Stomach (tissue), 9 donors: ENCODE data around the gene SLC16A9. TPM values are rescaled to one million over a fixed set of nuclear protein-coding genes. Genes with fewer than 3 reads are reported as not detected.
"Not testable (repeated sequence)": the region's sequence is repeated elsewhere in the genome, so short reads cannot be mapped to it uniquely, and the experiment has no call there.

Source experiments
- DNase-seq, 2 donors: peaks; one replicate each; pipeline versions ENCODE4 v3.0.0 to v3.0.0-alpha.2; 2013 to 2019
- H3K27ac ChIP-seq, 5 donors: fragments of 200-600 bp in 4 of 5; sonication (generic) in 4 of 5; one replicate each; pipeline ENCODE4 v1.5.1; 2013 to 2019; ENCODE audit warnings: mild to moderate bottlenecking in 1 of 5, moderate library complexity in 1 of 5
- H3K27me3 ChIP-seq, 3 donors: fragments of 200-600 bp; sonication (generic); one replicate each; pipeline ENCODE4 v1.5.1; 2017 to 2019; ENCODE audit warnings: mixed run types in 1 of 3
- H3K36me3 ChIP-seq, 4 donors: fragments of 200-600 bp; sonication (generic); 1 replicate in 3 of 4; 2 replicates in 1 of 4; pipeline ENCODE4 v1.5.1; 2016 to 2019
- H3K4me1 ChIP-seq, 4 donors: fragments of 200-600 bp; sonication (generic); one replicate each; pipeline ENCODE4 v1.5.1; 2016 to 2019
- H3K4me3 ChIP-seq, 4 donors: fragments of 200-600 bp; sonication (generic) in 3 of 4; one replicate each; pipeline ENCODE4 v1.5.1; 2016 to 2019; ENCODE audit warnings: mild to moderate bottlenecking in 1 of 4
- H3K9me3 ChIP-seq, 4 donors: fragments of 200-600 bp; sonication (generic); one replicate each; pipeline ENCODE4 v1.5.1; 2016 to 2019
- CTCF ChIP-seq, 7 experiments: fragments of 450-650 bp in 4 of 7; fragments of 200-600 bp in 3 of 7; sonication (generic) in 3 of 7; IDR thresholded peaks; one replicate each; pipeline ENCODE4 v1.5.1; 2016 to 2019; ENCODE audit warnings: antibody characterized with exemption in 7 of 7, control low read depth in 2 of 7, mild to moderate bottlenecking in 1 of 7
- EP300 ChIP-seq: sonication (generic); formaldehyde crosslinking; IDR thresholded peaks from one replicate; pipeline ENCODE4 v1.6.1; 2017; ENCODE audit warnings: antibody characterized with exemption
- POLR2A ChIP-seq, 4 donors: fragments of 450-650 bp; IDR thresholded peaks; one replicate each; pipeline ENCODE4 v1.6.1; 2016; ENCODE audit warnings: antibody characterized with exemption in 4 of 4, control low read depth in 2 of 4, mild to moderate bottlenecking in 1 of 4, moderate library complexity in 1 of 4
- POLR2AphosphoS5 ChIP-seq, 3 donors: sonication (generic); formaldehyde crosslinking; IDR thresholded peaks; one replicate each; pipeline ENCODE4 v1.6.1; 2016; ENCODE audit warnings: antibody characterized with exemption in 3 of 3
- WGBS, 5 donors: extraction: QIAGEN DNeasy Blood & Tissue Kit in 3 of 5; methylation state at CpG; one replicate each; pipeline versions ENCODE4 v1.1.5 to v1.1.7; 2013 to 2018; 5-methylcytosine and 5-hydroxymethylcytosine counted together
- intact Hi-C: fragments of 100-400 bp; cut with DNase I; formaldehyde crosslinking; loops from one replicate; pipeline ENCODE4 v1.15.1; 2023; ENCODE audit warnings: low total_unique reads
- polyA plus RNA-seq, 3 donors: library from polyadenylated mRNA; stranded (reverse); fragments of 200-250 nt; gene quantifications; one replicate each; pipeline ENCODE4 v1.2.3, GENCODE V29; 2013
- total RNA-seq, 5 donors: library from RNA; depleted of rRNA; stranded (reverse); fragments of >200 nt; gene quantifications; one replicate each; pipeline versions ENCODE4 v1.1.0 to v1.2.3, GENCODE V29; 2014 to 2016
- donor health status: healthy with polysubstance abuse.
- donor health status: Bipolar disorder and iron deficiency.
- donor health status: healthy.

Gene SLC16A9
- total and polyA plus RNA-seq, 8 donors = 0.06 to 17.1 (median 0.91) TPM

DNA sequence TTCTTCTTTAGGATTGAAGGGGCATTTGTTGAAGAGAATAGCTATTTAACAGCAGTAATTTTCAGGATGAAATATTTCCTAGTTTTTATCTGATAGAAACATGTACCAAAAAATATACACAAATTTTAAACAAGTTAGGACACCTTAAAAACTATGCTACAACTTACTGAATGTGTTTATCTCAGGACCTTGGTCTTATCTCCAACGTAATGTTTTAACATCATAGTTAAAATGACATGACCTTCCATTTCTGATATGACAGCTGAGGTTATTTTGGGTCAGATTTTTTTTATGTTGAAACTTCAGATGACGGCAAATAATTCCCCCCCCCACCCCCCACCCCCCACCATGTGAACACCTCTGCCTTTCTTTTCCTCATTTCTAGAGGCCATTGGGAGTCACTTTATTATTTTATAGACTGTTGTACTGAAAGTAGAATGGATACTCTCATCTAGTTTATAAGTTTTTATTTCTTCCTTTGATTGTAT, 35.6 kb upstream of the SLC16A9 start:
- Histone ChIP-seq H3K4me3 (no peak overlapping the region), H3K27me3 (no peaks in the 10 kb centered on the region), H3K4me1 (no peaks in the 10 kb centered on the region), H3K9me3 (no peaks in the 10 kb centered on the region), H3K27ac (peak overlapping the region in 1 of 5 donors; percentile 42), H3K36me3 (no peaks in the 10 kb centered on the region)
- 19 to 52% (median 37%) methylated on average over 2 of the region's 2 CpGs for WGBS, 5 donors
- intact Hi-C loops = no loop called here
- TF ChIP-seq CTCF (IDR thresholded peaks at IDR 0.05) (no peak), POLR2A (IDR thresholded peaks at IDR 0.05) (no peak), EP300 (no peak), POLR2AphosphoS5 (IDR thresholded peaks at IDR 0.05) (no peak)
- peak in 1 of 2 donors; percentile 6 for DNase-seq

GRCh38 chr10:59744762-59745161, 35.1 kb upstream of the SLC16A9 start:
- DNase-seq, H3K9me3 ChIP-seq, H3K27me3 ChIP-seq, intact Hi-C loops, H3K36me3 ChIP-seq, H3K4me3 ChIP-seq, H3K4me1 ChIP-seq: not testable (repeated sequence)
- H3K27ac ChIP-seq = peak overlapping the region in 1 of 5 donors; percentile 42
- 32 to 59% (median 35%) methylated on average over 6 of the region's 6 CpGs for WGBS, 5 donors

DNA sequence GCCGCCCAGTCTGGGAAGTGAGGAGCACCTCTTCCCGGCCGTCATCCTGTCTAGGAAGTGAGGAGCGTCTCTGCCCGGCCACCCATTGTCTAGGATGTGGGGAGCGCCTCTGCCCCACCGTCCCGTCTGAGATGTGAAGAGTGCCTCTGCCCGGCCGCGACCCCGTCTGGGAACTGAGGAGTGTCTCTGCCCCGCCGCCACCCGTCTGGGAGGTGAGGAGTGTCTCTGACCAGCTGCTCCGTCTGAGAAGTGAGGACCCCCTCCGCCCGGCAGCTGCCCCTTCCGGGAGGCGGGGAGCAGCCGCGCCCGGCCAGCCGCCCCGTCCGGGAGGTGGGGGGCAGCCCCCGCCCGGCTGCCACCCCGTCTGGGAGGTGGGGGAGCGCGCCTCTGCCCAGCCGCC, 34.5 kb upstream of the SLC16A9 start:
- 92 to 94% (median 92%) methylated on average over 17 to 32 of the region's 32 CpGs for WGBS, 5 donors

DNA sequence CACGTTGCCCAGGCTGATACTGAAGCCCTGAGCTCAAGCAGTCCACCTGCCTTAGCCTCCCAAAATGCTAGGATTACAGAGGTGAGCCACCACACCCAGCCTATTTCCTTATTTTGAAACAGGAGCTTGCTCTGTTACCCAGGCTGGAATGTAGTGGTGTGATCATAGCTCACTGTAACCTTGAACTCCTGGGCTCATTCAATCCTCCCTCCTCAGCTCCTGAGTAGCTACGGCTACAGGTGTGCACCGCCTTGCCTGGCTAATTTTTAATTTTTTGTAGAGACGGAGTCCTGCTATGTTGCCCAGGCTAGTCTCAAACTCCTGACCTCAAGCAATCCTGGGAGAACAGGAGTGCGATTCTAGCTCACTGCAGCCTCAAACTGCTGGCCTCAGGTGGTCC, 31.9 kb upstream of the SLC16A9 start:
- H3K4me3 ChIP-seq = no peak overlapping the region
- no peaks in the 10 kb centered on the region for H3K27me3 ChIP-seq
- no peak overlapping the region for H3K27ac ChIP-seq
- H3K4me1 ChIP-seq = no peaks in the 10 kb centered on the region
- TF ChIP-seq CTCF (IDR thresholded peaks at IDR 0.05) = no peak
- TF ChIP-seq POLR2A (IDR thresholded peaks at IDR 0.05) = no peak
- no peak for TF ChIP-seq EP300
- TF ChIP-seq POLR2AphosphoS5 (IDR thresholded peaks at IDR 0.05) = no peak
- 85 to 91% (median 86%) methylated on average over 5 of the region's 5 CpGs for WGBS, 5 donors
- DNase-seq = no peak
- intact Hi-C loops = no loop called here
- H3K9me3 ChIP-seq = no peaks in the 10 kb centered on the region
- H3K36me3 ChIP-seq = no peaks in the 10 kb centered on the region

More for the DNA sequence above, 34.5 kb upstream of the SLC16A9 start:
- H3K27me3 ChIP-seq, DNase-seq, H3K9me3 ChIP-seq, H3K4me1 ChIP-seq, intact Hi-C loops, H3K36me3 ChIP-seq, H3K27ac ChIP-seq, H3K4me3 ChIP-seq: not testable (repeated sequence)

DNA sequence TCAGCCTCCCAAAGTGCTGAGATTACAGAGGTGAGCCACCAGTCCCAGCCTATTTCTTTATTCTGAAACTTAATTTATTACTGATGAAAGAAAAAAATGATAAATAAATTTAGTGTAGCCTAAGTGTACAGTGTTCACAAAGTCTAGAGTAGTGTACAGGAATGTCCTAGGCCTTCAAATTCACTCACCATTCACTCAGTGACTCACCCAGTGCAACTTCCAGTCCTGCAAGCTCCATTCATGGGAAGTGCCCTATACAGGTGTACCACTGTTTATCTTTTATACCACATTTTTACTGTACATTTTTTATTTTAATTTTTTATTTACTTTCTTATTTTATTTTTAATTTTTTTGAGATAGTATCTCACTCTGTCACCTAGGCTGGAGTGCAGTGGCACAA, 31.4 kb upstream of the SLC16A9 start:
- H3K9me3 ChIP-seq = no peaks in the 10 kb centered on the region
- no peaks in the 10 kb centered on the region for H3K4me1 ChIP-seq
- no peaks in the 10 kb centered on the region for H3K27me3 ChIP-seq
- no peak overlapping the region for H3K4me3 ChIP-seq
- TF ChIP-seq CTCF (IDR thresholded peaks at IDR 0.05) (no peak), EP300 (no peak), POLR2A (IDR thresholded peaks at IDR 0.05) (no peak), POLR2AphosphoS5 (IDR thresholded peaks at IDR 0.05) (no peak)
- no peak for DNase-seq
- intact Hi-C loops = no loop called here
- H3K36me3 ChIP-seq = no peaks in the 10 kb centered on the region
- no peak overlapping the region for H3K27ac ChIP-seq
